A673 (cell line): ENCODE measurements around the gene TFDP1.

ENCODE experiments used
- CTCF ChIP-seq: fragments of 300-800, 200-600 bp; sonication (generic); conservative IDR thresholded peaks from 2 replicates; pipeline ENCODE4 v1.5.1; 2017; ENCODE audit warnings: low read depth, mild to moderate bottlenecking, antibody characterized with exemption, low read length, moderate library complexity, mixed read lengths
- EZH2 ChIP-seq: fragments of 200-600 bp; sonication (generic); IDR thresholded peaks from 2 replicates; pipeline ENCODE4 v1.6.1; 2017; ENCODE audit warnings: borderline replicate concordance, low read depth, mild to moderate bottlenecking, mixed read lengths, antibody characterized with exemption, low read length; ENCODE audit not compliant: poor library complexity, severe bottlenecking

DNA sequence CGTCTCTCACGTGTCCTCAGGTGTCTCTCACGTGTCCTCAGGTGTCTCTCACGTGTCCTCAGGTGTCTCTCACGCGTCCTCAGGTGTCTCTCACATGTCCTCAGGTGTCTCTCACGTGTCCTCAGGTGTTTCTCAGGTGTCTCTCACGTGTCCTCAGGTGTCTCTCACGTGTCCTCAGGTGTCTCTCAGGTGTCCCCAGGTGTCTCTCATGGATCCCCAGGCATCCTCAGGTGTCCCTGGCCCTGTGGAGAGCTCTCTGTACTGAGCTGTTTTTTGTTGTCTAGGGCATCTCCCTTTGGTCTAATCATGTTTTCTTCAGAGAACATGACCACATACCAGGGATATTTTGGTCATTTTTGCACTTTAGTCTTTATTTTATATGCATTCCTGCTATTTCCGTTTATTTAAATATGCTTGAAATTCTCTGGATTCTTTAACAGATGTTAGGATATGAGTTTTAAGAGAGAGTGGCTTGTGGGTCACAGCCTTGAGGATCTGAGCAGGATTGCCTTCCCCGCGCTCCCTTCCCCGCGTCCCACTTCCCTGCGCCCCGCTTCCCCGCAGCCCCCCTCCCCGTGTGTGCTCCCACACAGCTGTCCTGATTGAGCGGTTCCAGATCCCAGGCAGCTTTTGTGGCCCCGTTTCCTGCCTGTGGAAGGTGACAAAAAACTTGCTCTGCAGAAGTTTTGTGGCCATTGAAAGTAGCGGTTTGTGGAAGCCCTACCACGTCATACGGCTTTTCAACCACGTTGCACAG, 41.6 kb downstream of the TFDP1 start:
- no peak for TF ChIP-seq CTCF
- no peak for TF ChIP-seq EZH2
